Amniotic epithelial cell (primary cell): ENCODE results near the gene PLSCR1.

Experiments used
- DNase-seq: peaks from one replicate; pipeline ENCODE4 v3.0.0-alpha.2; 2010; ENCODE audit warnings: low read depth

The PLSCR1 gene, protein sequence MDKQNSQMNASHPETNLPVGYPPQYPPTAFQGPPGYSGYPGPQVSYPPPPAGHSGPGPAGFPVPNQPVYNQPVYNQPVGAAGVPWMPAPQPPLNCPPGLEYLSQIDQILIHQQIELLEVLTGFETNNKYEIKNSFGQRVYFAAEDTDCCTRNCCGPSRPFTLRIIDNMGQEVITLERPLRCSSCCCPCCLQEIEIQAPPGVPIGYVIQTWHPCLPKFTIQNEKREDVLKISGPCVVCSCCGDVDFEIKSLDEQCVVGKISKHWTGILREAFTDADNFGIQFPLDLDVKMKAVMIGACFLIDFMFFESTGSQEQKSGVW

DNA sequence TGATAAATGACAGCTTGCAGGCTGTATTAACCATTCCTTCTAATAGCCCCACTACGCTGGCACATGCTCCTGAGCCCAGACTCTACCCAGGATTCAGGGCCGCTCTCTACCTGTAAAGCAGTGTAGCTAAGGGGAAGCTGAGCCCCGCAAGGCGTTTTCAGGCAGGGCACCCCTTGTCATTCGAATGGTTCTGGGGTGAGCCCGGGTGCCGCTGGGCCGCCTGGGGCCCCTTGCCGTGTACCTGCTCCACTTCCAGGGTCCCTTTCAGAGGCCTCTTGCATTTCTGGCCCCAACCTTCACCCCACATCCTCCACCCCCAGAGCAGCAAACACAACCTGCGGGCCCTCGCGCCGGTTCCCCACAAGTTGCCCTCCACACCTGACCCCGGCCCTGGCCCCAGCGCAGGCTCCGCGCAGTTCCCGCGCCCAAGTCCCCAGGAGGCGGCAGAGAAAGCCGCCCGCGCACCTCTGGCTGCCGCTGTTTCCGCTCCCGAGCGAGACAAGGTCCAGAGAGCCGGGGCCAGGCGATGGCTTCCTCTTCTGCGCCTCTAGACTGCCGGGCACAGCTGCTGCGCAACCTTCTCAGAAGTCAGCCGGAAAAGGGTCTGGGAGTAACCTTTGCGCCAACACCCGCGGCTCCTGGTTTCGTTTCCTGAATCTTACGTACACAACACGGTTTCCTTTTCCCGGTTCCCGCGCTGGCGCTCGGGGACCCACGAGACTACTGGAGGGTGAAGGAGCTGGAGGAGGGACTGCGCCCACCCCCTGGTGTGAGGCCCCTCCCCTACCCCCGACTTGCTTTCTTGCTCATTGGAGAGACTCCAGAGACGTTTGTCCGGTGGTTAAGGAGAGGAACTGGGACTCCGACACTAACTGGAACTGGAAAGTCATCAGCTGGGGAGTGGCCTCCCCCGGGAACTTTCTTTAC, at the start of gene PLSCR1:
TSS of gene PLSCR1 (minus strand) at position 606 of the 927 bp plus-strand sequence. CDS start 8,055 bp downstream, outside the sequence.
- peak; percentile 97 for DNase-seq

DNA sequence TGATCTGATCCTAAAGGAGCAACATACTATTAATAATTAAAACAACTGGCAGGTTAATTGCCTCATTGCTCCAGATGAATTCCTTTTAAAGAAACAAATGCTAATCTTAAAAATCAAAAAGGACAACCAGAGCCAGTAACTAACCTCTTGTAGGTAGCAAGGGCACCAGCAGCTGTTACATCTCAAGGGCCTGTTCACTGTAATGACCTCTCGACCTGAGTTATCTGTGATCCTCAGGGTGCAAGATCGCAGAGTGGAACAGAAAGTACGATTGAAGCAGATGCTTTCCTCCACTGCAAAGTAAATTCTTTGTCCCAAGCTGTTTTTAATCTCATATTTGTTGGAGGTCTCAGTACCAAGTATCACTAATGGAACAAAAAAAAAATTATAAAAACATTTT, 49.4 kb upstream of the PLSCR1 start:
- no peak for DNase-seq

DNA sequence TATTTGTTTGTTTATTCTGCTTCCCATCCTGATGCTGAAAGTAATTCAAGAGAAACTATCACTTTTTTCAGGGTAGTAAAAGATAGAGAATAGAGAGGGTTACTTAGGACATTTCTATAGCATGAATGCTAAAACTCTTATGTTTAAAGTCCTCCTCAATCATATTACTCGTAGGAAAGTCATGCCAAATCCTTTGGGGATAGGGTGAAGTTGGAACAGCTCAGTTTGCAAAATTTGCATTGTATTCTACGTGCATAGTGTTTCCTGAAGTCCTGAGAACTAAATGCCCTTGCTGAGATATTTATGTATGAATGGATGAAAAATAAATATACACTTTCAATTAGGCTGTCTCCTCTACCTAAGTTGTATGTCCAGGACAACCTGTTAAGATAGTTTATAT, 46.1 kb upstream of the PLSCR1 start:
- DNase-seq, result no peak

DNA sequence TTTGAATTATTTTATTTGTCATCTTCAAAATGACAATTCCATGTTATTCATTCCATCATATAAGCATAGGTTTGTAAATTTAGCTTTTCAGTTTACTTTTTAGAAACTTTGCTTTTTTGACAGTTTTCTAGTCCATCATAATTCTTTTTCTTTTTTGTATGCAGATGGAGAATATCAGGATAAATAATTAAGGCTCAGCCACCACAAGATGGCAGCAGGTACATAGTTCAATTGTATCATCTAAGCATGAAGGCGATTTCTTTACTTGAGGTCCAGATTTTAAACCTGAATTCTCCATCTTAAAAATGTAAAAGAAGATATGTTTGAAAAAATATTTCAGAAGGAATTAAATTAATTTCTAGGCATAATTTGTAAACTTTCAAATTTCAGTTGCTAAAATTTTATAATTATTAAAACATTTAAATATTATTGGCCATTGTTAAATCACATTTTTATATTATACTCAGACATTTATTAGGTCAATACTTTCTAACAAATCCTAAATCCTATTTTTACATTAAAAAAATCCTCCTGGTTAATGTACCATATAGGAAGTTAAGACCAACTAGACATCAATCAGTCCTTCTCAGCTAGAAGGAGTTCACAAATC, 45.6 kb upstream of the PLSCR1 start:
- peak; percentile 52 for DNase-seq

DNA sequence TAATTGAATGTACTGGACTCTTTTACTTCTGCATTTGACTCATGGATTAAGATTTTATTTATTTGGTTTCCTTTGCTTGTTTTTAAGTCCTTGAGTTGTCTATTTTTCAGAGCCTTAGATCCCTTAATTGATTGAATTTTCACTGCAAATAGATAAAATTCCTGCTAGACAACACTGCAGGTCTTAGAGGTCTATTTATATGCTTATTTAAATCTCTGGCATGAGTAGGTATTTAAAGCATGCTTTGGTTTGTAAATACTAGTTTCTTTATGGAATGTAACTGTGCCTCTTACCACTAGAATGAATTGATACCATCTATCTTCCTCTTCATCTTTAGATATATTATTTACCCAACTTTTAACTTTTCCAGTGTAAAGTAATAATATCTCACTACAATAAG, 40.7 kb upstream of the PLSCR1 start:
- no peak for DNase-seq

DNA sequence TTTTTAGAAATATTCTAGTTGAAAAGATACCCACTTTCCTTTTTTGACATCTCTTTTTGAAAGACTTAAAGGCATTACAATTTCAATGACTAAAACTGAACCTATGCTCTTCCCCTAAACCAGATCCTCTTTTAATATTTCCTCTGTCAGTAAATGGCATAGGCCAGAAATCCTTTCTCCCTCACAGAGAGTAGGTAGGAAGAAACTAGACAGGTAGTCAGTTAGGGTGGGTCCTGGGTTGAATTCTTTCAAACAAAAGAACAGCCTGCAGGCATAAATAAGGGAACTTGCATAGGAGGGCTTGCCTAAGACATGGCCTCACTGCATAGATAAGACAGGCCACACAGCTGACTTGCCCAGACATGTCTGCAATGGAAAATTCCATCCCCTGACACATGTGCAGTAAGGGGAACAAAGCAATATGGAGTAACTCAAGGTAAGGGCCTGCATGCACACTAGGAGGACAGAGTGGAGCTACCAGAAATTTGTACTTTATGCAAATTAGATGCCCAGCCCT, 37.6 kb upstream of the PLSCR1 start:
- peak; percentile 75 for DNase-seq

DNA sequence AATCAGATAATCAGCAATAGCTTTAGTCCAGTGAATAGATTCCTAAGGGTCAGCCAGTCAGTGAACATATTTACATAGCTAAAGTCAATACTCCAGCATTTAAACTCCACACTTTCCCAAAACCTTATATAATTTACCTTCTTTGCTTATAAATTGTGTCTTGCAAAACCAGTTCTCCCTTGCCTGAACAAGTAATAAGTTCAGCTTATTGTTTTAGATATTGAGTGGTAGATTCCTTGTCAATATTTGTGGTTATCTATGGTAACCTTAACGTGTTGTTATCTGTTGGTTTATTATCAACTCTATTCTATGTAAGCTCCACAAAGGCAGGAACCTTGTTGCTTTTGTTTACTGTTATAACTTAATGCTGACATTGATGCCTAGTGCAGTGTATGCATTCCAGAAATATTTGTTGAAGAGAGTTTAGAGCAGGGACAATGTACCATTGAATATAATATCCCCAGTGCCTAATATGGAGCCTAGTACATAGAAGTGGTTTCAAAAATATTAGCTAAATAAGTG, 36.7 kb upstream of the PLSCR1 start:
- no peak for DNase-seq

DNA sequence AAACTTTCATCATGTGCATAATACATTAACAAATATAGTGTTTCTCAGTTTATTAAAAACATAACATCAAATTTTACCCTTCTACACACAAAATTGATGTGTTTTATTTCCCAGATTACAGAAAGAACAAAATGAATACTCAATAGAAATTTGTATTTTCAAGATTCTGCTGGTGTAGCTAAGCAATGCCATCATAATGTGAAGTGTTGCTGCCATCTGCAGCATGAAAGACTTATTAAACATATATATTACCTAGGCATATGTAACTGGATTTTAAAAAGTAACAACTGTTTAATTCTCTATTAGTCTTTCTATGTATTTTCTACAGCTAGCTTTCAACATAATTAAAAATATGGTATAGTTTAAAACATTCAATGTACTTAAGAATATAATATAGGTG, 33.3 kb upstream of the PLSCR1 start:
- peak; percentile 69 for DNase-seq

DNA sequence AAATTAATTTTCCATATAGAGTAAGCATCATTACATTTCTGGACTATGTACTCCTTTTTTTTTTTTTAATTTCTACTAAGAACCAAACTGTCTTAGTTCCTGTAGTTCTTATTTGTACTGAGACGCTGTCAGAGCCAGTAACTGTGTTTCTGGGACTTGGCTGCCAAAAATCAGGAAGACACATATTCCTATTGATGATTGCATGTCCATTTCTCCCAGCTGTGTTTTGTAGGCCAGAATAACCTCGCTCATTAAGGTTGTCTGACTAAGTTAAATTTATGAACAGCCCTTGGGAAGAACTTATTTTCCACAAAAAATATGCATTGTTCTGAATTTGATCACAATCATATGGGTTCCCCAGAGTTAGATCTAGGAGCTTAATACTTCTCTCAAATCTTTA, 31.2 kb upstream of the PLSCR1 start:
- DNase-seq, result no peak

DNA sequence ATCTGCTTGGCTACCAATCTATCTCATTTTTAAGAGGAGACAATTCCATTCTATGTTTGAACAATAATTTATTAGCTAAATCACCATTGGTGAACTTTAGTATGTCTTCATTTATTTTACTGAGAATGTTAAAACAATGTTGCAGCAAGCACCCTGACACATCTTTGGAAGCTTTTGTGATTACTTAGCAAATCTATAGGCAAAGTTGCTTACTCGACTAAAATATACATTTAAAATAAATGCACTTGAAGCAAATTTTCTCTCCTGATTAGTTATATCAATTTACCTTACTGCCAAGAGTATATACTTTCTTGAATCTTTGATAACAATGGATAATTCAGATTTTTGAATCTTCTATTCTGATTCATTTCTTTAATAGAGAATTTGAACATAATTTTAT, 29.8 kb upstream of the PLSCR1 start:
- no peak for DNase-seq

DNA sequence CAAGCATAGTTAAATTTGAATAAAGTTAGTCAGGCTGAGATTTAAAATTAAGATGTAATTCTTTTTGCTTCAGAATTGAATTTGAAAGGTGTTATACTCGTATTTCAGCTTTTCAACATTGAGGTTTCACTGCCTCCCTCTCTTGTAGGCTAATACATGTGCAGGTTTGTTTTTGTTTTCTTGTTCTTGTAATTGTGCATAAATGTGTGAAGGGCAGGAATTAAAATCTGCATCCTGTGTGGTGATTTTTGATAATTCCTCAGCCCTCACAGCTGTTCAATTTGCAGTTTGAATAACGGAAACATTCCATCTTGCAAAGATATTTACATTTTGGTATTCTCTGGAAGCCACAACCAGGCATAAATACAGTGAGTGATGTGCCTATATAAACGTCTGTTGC, 24.9 kb upstream of the PLSCR1 start:
- DNase-seq, result no peak

DNA sequence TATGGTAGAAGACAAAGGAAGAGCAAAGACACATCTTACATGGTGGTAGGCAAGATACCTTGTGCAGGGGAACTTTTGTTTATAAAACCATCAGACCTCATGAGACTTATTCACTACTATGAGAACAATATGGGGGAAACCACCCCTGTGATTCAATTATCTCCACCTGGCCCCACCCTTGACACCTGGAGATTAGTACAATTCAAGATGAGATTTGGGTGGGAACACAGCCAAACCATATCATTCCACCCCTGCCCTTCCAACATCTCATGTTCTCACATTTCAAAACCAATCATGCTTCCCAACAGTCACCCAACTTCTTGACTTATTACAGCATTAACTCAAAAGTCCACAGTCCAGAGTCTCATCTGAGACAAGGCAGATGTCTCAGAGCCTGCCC, 21.7 kb upstream of the PLSCR1 start:
- DNase-seq, result no peak

DNA sequence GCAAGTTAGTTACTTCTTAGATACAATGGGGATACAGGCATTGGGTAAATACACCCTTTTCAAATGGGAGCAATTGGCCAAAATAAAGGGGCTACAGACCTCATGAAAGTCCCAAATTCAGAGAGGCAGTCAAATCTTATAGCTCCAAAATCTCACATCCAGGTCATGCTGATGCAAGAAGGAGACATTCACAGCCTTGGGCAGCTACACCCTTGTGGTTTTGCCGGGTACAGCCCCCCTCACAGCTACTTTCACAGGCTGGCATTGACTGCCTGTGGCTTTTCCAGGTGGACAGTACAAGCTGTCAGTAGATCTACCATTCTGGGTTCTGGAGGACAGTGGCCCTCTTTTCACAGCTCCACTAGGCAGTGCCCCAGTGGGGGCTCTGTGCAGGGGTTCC, 17.5 kb upstream of the PLSCR1 start:
- no peak for DNase-seq

DNA sequence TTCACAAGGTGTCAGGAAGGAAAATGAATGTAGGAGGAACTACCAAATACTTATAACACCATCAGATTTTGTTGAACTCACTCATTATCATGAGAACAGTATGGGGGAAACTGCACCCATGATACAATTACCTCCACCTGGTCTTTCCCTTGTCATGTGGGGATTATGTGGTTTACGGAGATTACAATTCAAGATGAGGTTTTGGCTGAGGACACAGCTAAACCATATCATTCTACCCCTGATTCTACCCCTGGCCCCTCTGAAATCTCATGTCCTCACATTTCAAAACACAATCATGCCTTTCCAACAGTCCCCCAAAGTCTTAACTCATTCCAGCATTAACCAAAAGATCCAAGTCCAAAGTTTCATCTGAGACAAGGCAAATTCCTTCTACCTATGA, 17.1 kb upstream of the PLSCR1 start:
- DNase-seq, result no peak

DNA sequence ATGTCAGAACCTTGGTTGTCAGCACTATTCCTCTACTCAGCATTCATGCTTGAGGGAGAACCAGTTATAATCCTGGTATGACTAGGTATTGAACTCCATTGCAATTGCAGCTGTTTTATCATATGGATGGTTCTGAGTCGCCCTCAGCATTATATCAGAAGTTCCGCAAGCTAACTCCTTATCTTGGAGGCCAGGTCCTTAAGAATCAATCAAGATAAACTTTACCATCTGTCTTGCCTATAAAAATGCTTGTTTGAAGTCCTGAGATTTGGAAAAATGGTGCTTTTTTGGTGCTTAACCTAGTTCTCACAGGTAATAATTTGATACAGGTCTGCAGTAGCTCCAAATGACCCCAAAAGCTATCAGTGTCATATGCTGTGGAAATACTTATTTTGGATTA, 16.3 kb upstream of the PLSCR1 start:
- no peak for DNase-seq

DNA sequence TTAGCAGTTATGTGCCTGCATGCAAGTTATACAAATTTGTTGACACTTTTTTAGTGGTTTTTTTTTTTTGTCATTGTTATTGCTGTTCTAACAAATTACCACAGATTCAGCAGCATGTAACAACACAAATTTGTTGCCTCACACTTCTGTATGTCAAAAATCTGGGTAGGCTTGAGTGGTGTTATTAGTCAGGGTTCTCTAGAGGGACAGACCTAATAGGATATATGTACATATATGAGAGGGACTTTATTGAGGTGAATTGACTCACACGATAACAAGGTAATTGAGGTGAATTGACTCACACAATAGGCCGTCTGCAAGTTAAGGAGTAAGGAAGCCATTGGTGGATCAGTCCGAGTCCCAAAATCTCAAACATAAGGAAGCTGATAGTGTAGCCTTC, 15.0 kb upstream of the PLSCR1 start:
- no peak for DNase-seq

DNA sequence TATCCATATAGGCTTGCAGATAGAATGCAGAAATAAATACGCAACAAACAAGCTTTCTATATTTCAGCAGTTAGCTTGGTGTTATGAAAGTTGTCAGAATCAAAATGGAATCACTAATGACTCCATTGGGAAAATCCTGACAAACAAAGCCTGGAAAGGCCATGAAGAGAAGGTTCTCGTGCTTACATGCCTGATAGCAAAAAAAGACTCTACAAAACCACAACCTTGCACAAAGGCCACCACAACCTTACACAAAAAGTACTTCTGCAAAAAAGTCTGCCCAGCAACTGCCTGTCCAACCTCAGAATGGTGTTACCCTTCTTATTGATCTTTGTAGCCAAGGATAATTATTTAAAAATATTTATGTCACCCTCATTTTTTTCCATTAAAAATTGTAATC, 14.4 kb upstream of the PLSCR1 start:
- no peak for DNase-seq

DNA sequence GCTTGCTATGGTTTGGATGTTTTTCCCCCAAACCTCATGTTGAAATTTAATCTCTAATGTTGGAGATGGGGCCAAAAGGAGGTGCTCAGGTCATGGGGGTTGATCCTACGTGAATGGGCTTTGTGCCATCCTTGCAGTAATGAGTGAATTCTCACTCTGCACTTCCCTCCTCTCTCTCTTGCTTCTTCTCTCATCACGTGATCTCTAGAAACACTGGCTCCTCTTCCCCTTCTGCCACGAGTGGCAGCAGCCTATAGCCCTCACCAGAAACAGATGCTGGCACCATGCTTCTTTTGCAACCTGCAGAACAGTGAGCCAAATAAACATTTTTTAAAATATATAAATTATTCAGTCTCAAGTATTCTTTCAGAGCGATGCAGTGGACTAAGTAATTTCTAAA, 13.3 kb upstream of the PLSCR1 start:
- no peak for DNase-seq

DNA sequence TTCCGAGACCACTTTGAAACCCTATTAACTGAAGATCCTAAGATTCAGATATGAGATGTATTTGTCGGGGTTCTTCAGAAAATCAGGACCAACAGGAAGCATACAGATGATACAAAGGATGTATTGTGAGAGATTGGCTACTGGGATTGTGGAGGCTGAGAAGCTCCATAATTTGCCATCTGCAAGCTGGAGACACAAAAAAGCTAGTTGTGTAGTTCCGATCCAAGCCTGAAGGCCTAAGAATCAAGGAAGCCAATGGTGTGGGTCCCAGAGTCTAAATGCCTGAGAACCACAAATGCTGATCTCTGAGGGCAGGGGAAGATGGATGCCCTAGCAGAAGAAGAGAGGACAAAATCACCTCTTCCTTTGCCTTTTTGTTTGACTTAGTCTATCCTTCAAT, 10.9 kb upstream of the PLSCR1 start:
- DNase-seq, result no peak

DNA sequence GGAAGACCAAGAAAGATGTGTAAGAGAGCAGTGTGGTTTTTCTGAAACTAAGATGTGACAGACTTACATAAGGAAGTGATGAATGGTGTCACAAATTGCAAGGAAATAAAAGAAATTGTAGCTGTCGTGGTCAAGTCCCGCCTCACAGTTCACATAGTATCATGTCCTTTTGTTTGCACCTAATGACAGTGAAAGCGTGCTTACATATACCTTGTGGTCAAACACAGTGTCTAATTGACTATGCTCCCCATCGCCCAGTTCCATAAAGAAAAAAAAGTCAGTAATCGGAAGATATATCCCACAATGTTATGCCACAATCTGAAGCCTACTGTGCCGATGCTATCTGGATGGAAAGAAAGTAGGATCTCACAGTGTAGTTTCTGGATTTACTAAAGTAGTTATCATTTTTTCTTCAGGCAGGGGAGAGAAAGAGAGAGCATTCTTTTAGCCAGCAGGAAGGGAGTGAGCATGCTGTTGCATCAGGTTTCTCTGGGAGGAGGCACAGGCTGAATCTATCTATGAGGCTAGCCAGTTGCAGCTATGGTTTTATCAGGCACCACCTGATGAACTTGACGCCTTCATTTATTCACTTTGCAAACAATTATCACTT, 9.8 kb upstream of the PLSCR1 start:
- peak; percentile 45 for DNase-seq

DNA sequence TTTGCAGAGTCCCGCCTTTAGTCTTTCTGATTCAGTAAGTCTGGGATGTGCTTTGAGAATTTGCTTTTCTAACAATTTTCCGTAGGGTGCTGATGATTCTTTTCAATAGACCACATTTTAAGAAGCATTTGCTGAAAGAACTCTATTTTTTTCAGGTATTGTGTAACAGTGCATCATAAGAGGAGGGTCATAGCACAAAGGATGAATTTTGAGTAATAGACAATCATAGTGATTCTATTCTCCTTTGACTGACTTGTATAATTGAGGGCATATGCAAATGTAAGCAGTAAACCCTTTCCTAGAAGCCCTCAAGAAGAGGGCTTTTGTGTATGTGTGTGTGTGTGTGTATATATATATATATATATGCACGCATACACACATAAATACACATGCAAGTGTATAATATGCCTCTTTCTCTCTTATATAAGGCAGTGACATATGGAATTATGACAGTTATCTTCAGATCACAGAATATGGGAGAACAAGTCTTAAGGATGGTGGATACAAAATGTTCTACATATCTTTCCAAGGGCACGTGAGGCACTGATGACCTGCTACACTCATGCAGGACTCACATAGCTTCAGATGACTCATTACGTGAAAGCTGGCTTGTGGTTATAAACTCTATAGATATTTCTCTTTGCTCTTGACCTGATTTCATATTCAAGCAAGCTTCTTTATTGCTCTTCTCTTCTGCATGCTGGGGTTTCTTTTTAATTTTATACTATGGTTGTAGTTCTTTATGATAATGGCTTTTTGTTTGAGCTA, 6.5 kb upstream of the PLSCR1 start:
- DNase-seq, result peak; percentile 96
